ENCODE results near the gene SULF2. TPM values are rescaled to one million over a fixed set of nuclear protein-coding genes. Genes with fewer than 3 reads are reported as not detected.

SULF2 gene
- total RNA-seq, 1 donor from 2014 or later: 94.5 TPM

- H3K27me3 Mint-ChIP-seq: no peaks in the 10 kb centered on the region
- TF ChIP-seq CTCF (IDR thresholded peaks at IDR 0.05; ENCODE audit: unreplicated experiment): no peak
- no peaks in the 10 kb centered on the region for H3K4me1 Mint-ChIP-seq (ENCODE audit: low read depth)
- H3K9me3 Mint-ChIP-seq (ENCODE audit: low read depth): no peaks in the 10 kb centered on the region
- H3K36me3 Mint-ChIP-seq (ENCODE audit: insufficient read depth): peaks cover under 1% of the 10 kb centered on the region
- H3K4me3 Mint-ChIP-seq (ENCODE audit: low read depth): no peak overlapping the region
- H3K27ac Mint-ChIP-seq: no peak overlapping the region
- no peak for DNase-seq (ENCODE audit: low spot score, unreplicated experiment)
Observed at GRCh38 chr20:47688385-47689381, 96.6 kb downstream of the SULF2 start.

DNA sequence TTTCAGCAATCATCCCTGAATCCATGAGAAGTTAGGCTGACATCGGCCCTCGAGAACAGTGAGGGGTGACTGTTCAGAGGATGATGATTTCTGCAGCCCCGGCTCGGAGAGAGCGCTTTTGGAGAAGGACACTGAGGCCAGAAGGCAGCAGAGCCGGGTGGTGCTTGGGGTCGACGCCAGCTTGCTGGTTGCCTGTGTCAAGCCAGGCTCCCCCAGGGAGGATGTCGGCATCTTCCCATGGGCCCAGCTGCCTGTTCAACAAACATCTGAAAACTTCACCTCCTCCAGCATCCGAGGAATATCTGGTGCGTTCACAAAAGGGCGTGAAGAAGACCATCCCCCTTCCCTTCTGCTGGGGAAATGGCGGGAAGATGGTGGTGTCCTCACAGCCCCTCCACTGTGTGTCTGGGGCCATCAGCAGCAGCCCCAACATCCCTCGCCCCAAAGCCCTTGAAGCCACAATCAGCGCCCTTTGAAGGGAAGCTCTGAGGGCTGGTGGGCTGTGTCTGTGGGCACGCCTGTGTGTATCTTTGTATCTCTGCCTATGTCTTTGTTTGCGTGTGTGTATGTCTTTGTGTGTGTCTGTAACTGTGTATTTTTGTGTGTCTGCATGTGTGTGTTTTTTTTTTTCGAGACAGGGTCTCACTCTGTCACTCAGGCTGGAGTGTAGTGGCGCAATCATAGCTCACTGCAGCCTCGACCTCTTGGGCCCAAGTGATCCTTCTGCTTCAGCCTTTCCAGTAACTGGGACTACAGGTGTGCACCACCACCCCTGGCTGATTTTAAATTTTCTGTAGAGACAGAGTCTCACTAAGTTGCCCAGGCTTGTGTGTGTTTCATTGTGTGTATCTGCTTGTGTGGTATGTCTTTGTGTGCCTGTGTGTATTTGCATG is 97.9 kb downstream of the SULF2 start:
- no peak for TF ChIP-seq CTCF (IDR thresholded peaks at IDR 0.05; ENCODE audit: unreplicated experiment)
- Mint-ChIP-seq H3K27me3 (no peaks in the 10 kb centered on the region), H3K36me3 (ENCODE audit: insufficient read depth) (peaks cover 4% of the 10 kb centered on the region), H3K4me3 (ENCODE audit: low read depth) (no peak overlapping the region), H3K4me1 (ENCODE audit: low read depth) (no peaks in the 10 kb centered on the region), H3K27ac (no peak overlapping the region), H3K9me3 (ENCODE audit: low read depth) (no peaks in the 10 kb centered on the region)
- DNase-seq (ENCODE audit: low spot score, unreplicated experiment): no peak

DNA sequence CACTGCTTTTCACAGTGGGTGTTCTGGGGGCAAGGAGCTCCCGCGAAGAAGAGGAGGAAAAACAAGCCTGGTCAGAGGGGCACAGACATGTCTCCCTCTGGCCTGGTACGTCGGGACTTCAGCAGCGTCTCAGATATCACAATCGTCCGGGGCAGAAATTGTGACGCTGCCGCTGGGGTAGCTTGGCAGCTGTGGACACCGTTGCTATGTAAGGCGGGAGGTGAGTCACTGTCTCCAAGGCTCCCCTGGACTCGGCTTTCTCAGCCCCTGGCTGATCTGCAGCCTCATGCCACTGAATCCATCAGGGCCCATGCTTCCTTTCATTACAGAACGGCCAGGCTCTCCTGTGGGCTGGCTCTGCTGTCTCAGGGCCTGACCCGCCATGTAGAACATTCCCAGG is 98.7 kb downstream of the SULF2 start:
- H3K4me1 Mint-ChIP-seq (ENCODE audit: low read depth): no peaks in the 10 kb centered on the region

DNA sequence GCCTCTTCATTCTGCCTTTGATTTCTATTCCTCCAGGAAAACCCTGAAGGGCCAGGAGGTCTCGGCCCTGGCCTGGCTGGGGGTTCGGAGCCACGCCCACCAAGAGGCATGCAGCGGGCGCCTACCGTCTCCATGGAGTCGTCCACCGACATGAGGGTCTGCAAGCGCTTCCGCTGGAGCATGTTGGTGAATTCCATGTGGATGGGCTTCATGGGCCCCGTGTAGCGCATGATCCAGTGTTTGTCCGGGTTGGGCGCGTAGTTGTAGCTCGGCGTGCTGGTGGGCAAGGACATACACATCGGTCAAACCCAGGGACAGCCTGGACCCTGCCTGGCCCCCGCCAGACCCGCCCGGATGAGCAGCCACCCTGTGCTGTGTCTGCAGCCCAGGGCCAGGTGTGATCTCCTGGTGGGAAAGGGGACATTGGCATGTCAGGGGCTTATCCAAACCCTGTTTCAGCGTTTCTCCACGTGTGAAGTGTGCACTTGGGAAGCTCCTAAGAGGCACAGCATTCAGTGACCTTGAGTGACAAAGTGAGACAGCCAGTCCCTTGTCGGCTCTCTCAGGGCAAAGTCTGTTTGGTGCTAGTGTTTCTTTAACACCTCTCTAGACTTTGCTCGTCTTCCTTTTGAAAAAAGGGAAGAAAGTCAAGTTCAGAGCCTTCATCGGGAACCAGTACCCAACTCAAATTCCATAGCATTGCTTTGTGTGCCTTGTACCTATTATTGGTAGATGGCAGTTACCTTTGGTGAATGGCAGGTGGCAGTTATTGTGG is 100.8 kb downstream of the SULF2 start:
- Mint-ChIP-seq H3K4me3 (ENCODE audit: low read depth) (no peak overlapping the region), H3K9me3 (ENCODE audit: low read depth) (no peaks in the 10 kb centered on the region), H3K36me3 (ENCODE audit: insufficient read depth) (peaks cover 4% of the 10 kb centered on the region), H3K27me3 (no peaks in the 10 kb centered on the region), H3K4me1 (ENCODE audit: low read depth) (no peaks in the 10 kb centered on the region), H3K27ac (no peak overlapping the region)
- no peak for DNase-seq (ENCODE audit: low spot score, unreplicated experiment)
- TF ChIP-seq CTCF (IDR thresholded peaks at IDR 0.05; ENCODE audit: unreplicated experiment): no peak

More for the DNA sequence above, 98.7 kb downstream of the SULF2 start:
- no peaks in the 10 kb centered on the region for H3K9me3 Mint-ChIP-seq (ENCODE audit: low read depth)
- H3K36me3 Mint-ChIP-seq (ENCODE audit: insufficient read depth): peaks cover 4% of the 10 kb centered on the region
- H3K27me3 Mint-ChIP-seq: no peaks in the 10 kb centered on the region
- H3K27ac Mint-ChIP-seq: no peak overlapping the region
- no peak for DNase-seq (ENCODE audit: low spot score, unreplicated experiment)
- H3K4me3 Mint-ChIP-seq (ENCODE audit: low read depth): no peak overlapping the region
- TF ChIP-seq CTCF (IDR thresholded peaks at IDR 0.05; ENCODE audit: unreplicated experiment): no peak
